Fibroblast of upper back skin (primary cell): ENCODE measurements around the gene A4GALT.

ENCODE experiments used
- DNase-seq: peaks from one replicate; pipeline ENCODE4 v3.0.0-alpha.2; 2013

Gene A4GALT

GRCh38 chr22:42646569-42647525, 73.8 kb downstream of the A4GALT start:
- DNase-seq, result no peak

- DNase-seq, result no peak
Measured at GRCh38 chr22:42645938-42646568, 74.6 kb downstream of the A4GALT start.

GRCh38 chr22:42645341-42645937, 75.2 kb downstream of the A4GALT start:
- no peak for DNase-seq

- DNase-seq, result no peak
Measured at GRCh38 chr22:42644422-42645340, 76.0 kb downstream of the A4GALT start.

GRCh38 chr22:42643634-42644421, 76.8 kb downstream of the A4GALT start:
- no peak for DNase-seq

- no peak for DNase-seq
Measured at GRCh38 chr22:42642806-42643633, 77.7 kb downstream of the A4GALT start.
